Naive B cell (primary cell): ENCODE results near the gene TRMT44. TPM values are rescaled to one million over a fixed set of nuclear protein-coding genes. Genes with fewer than 3 reads are reported as not detected.

Experiments used
- ATAC-seq, 2 donors: fragments of 150-1000 bp; cut with Tn5 transposase; 2 replicates each; pipeline ENCODE4 v1.10.0; 2021; ENCODE audit warnings: low read depth in 2 of 2, mild to moderate bottlenecking in 2 of 2, moderate library complexity in 2 of 2
- DNase-seq: peaks from one replicate; pipeline ENCODE4 v3.0.0; 2022
- H3K27ac Mint-ChIP-seq, 6 donors: one replicate each; pipeline ENCODE4 v1.8.0; 2020 to 2022; ENCODE audit warnings: mild to moderate bottlenecking in 6 of 6, mixed read lengths in 6 of 6, moderate library complexity in 5 of 6, inconsistent platforms in 2 of 6
- H3K27me3 Mint-ChIP-seq, 3 donors: one replicate each; pipeline ENCODE4 v1.8.0; 2021 to 2022; ENCODE audit warnings: mixed read lengths in 3 of 3, mild to moderate bottlenecking in 1 of 3
- H3K36me3 Mint-ChIP-seq, 2 donors: one replicate each; pipeline ENCODE4 v1.8.0; 2020 to 2022; ENCODE audit warnings: mixed read lengths in 2 of 2, inconsistent platforms in 1 of 2, mild to moderate bottlenecking in 1 of 2
- H3K4me1 Mint-ChIP-seq, 3 donors: one replicate each; pipeline ENCODE4 v1.8.0; 2020 to 2022; ENCODE audit warnings: mixed read lengths in 3 of 3, inconsistent platforms in 1 of 3, mild to moderate bottlenecking in 1 of 3, moderate library complexity in 1 of 3
- H3K4me3 Mint-ChIP-seq, 8 donors: one replicate each; pipeline ENCODE4 v1.8.0; 2020 to 2022; ENCODE audit warnings: mild to moderate bottlenecking in 8 of 8, mixed read lengths in 8 of 8, moderate library complexity in 8 of 8, inconsistent platforms in 2 of 8
- H3K9me3 Mint-ChIP-seq, 7 donors: one replicate each; pipeline ENCODE4 v1.8.0; 2020 to 2022; ENCODE audit warnings: mixed read lengths in 7 of 7, mild to moderate bottlenecking in 5 of 7, inconsistent platforms in 2 of 7, moderate library complexity in 1 of 7
- polyA plus RNA-seq, 6 donors: library from polyadenylated mRNA; unstranded; fragments of 300-500 nt; fragmentation: Illumina TruSeq; gene quantifications; one replicate each; pipeline ENCODE4 v1.2.3, GENCODE V29; 2021; ENCODE audit warnings: low read depth in 6 of 6

TRMT44 gene
- polyA plus RNA-seq, 6 donors from 2014 or later: 3.0 to 17.0 (median 13.2) TPM

- peaks cover 3 to 16% (median 5%) of the 10 kb centered on the region in 7 donors for H3K9me3 Mint-ChIP-seq
- ATAC-seq (no peak), DNase-seq (no peak)
- H3K27me3 Mint-ChIP-seq: no peaks in the 10 kb centered on the region
- no peaks in the 10 kb centered on the region for H3K4me1 Mint-ChIP-seq
- H3K27ac Mint-ChIP-seq: no peak overlapping the region
- peaks cover 0 to 8% of the 10 kb centered on the region in 2 donors for H3K36me3 Mint-ChIP-seq
- H3K4me3 Mint-ChIP-seq: no peak overlapping the region
Measured at GRCh38 chr4:8513931-8514330, 73.4 kb downstream of the TRMT44 start.

- Mint-ChIP-seq H3K27ac (no peak overlapping the region), H3K4me1 (no peaks in the 10 kb centered on the region)
Measured at GRCh38 chr4:8514391-8514790, 73.8 kb downstream of the TRMT44 start.

GRCh38 chr4:8515316-8516060, 74.9 kb downstream of the TRMT44 start:
- H3K9me3 Mint-ChIP-seq: peaks cover 5 to 24% (median 12%) of the 10 kb centered on the region in 7 donors
- no peak overlapping the region for H3K4me3 Mint-ChIP-seq
- no peak for ATAC-seq
- H3K27ac Mint-ChIP-seq: no peak overlapping the region
- no peaks in the 10 kb centered on the region for H3K27me3 Mint-ChIP-seq
- H3K36me3 Mint-ChIP-seq: peaks cover 0 to 8% of the 10 kb centered on the region in 2 donors
- DNase-seq: no peak
- H3K4me1 Mint-ChIP-seq: no peaks in the 10 kb centered on the region

More at GRCh38 chr4:8514391-8514790, 73.8 kb downstream of the TRMT44 start:
- no peak for DNase-seq
- H3K9me3 Mint-ChIP-seq: peaks cover 3 to 16% (median 8%) of the 10 kb centered on the region in 7 donors
- H3K4me3 Mint-ChIP-seq: no peak overlapping the region
- peaks cover 0 to 8% of the 10 kb centered on the region in 2 donors for H3K36me3 Mint-ChIP-seq
- ATAC-seq: no peak
- H3K27me3 Mint-ChIP-seq: no peaks in the 10 kb centered on the region

- H3K27ac Mint-ChIP-seq: peak overlapping the region in 1 of 6 donors; percentile 67
- H3K4me1 Mint-ChIP-seq: no peaks in the 10 kb centered on the region
- ATAC-seq (no peak), DNase-seq (no peak)
- H3K4me3 Mint-ChIP-seq: no peak overlapping the region
- peaks cover 5 to 28% (median 15%) of the 10 kb centered on the region in 7 donors for H3K9me3 Mint-ChIP-seq
- H3K36me3 Mint-ChIP-seq: peaks cover 0 to 8% of the 10 kb centered on the region in 2 donors
- H3K27me3 Mint-ChIP-seq: no peaks in the 10 kb centered on the region
Measured at GRCh38 chr4:8516061-8516573, 75.5 kb downstream of the TRMT44 start.

- no peak overlapping the region for H3K4me3 Mint-ChIP-seq
- no peaks in the 10 kb centered on the region for H3K27me3 Mint-ChIP-seq
- peaks cover 0 to 8% of the 10 kb centered on the region in 2 donors for H3K36me3 Mint-ChIP-seq
- H3K4me1 Mint-ChIP-seq: no peaks in the 10 kb centered on the region
- DNase-seq: no peak
- H3K27ac Mint-ChIP-seq: no peak overlapping the region
- peaks cover 5 to 36% (median 15%) of the 10 kb centered on the region in 7 donors for H3K9me3 Mint-ChIP-seq
- ATAC-seq: no peak
Measured at GRCh38 chr4:8516996-8517550, 76.5 kb downstream of the TRMT44 start.

GRCh38 chr4:8517946-8518345, 77.4 kb downstream of the TRMT44 start:
- Mint-ChIP-seq H3K27me3 (no peaks in the 10 kb centered on the region), H3K4me3 (no peak overlapping the region), H3K36me3 (peaks cover 0 to 4% of the 10 kb centered on the region in 2 donors), H3K9me3 (peaks cover 3 to 34% (median 15%) of the 10 kb centered on the region in 7 donors), H3K27ac (no peak overlapping the region), H3K4me1 (no peaks in the 10 kb centered on the region)
- no peak for DNase-seq
- no peak for ATAC-seq

- peaks cover 0 to 4% (median 0%) of the 10 kb centered on the region in 3 donors for H3K27me3 Mint-ChIP-seq
- no peaks in the 10 kb centered on the region for H3K36me3 Mint-ChIP-seq
- ATAC-seq: no peak
- H3K4me1 Mint-ChIP-seq: no peaks in the 10 kb centered on the region
- H3K4me3 Mint-ChIP-seq: no peak overlapping the region
- H3K9me3 Mint-ChIP-seq: peaks cover 0 to 25% (median 13%) of the 10 kb centered on the region in 7 donors
- H3K27ac Mint-ChIP-seq: peak overlapping the region in 1 of 6 donors; percentile 6
- DNase-seq: no peak
Measured at GRCh38 chr4:8522160-8523120, 81.9 kb downstream of the TRMT44 start.

- H3K36me3 Mint-ChIP-seq: no peaks in the 10 kb centered on the region
- H3K9me3 Mint-ChIP-seq: peaks cover 0 to 25% (median 13%) of the 10 kb centered on the region in 7 donors
- DNase-seq (no peak), ATAC-seq (no peak)
- no peaks in the 10 kb centered on the region for H3K4me1 Mint-ChIP-seq
- peaks cover 0 to 4% (median 0%) of the 10 kb centered on the region in 3 donors for H3K27me3 Mint-ChIP-seq
- no peak overlapping the region for H3K27ac Mint-ChIP-seq
- no peak overlapping the region for H3K4me3 Mint-ChIP-seq
Measured at GRCh38 chr4:8523175-8523574, 82.6 kb downstream of the TRMT44 start.

GRCh38 chr4:8523766-8524165, 83.2 kb downstream of the TRMT44 start:
- no peak for ATAC-seq
- no peaks in the 10 kb centered on the region for H3K4me1 Mint-ChIP-seq
- H3K27ac Mint-ChIP-seq: no peak overlapping the region

GRCh38 chr4:8524595-8525382, 84.2 kb downstream of the TRMT44 start:
- peaks cover 0 to 8% (median 0%) of the 10 kb centered on the region in 3 donors for H3K27me3 Mint-ChIP-seq

More at GRCh38 chr4:8523766-8524165, 83.2 kb downstream of the TRMT44 start:
- Mint-ChIP-seq H3K27me3 (peaks cover 0 to 5% (median 0%) of the 10 kb centered on the region in 3 donors), H3K4me3 (no peak overlapping the region), H3K36me3 (no peaks in the 10 kb centered on the region), H3K9me3 (peaks cover 0 to 25% (median 13%) of the 10 kb centered on the region in 7 donors)
- no peak for DNase-seq

GRCh38 chr4:8525383-8526120, 85.0 kb downstream of the TRMT44 start:
- no peaks in the 10 kb centered on the region for H3K4me1 Mint-ChIP-seq
- no peak overlapping the region for H3K4me3 Mint-ChIP-seq
- peaks cover 0 to 22% (median 6%) of the 10 kb centered on the region in 7 donors for H3K9me3 Mint-ChIP-seq
- H3K27me3 Mint-ChIP-seq: peaks cover 0 to 8% (median 0%) of the 10 kb centered on the region in 3 donors
- DNase-seq: no peak
- H3K36me3 Mint-ChIP-seq: no peaks in the 10 kb centered on the region
- ATAC-seq: no peak
- H3K27ac Mint-ChIP-seq: no peak overlapping the region

More at GRCh38 chr4:8524595-8525382, 84.2 kb downstream of the TRMT44 start:
- Mint-ChIP-seq H3K9me3 (peaks cover 0 to 25% (median 13%) of the 10 kb centered on the region in 7 donors), H3K4me3 (no peak overlapping the region), H3K27ac (peak overlapping the region in 1 of 6 donors; percentile 38), H3K36me3 (no peaks in the 10 kb centered on the region), H3K4me1 (no peaks in the 10 kb centered on the region)
- ATAC-seq (no peak), DNase-seq (no peak)
